GM21786 (cell line): ENCODE results near the gene C20orf144.
"Not testable (repeated sequence)": the region's sequence is repeated elsewhere in the genome, so short reads cannot be mapped to it uniquely, and the experiment has no call there.

Source experiments
- ATAC-seq: cut with Tn5 transposase; IDR thresholded peaks from one replicate; pipeline ENCODE4 v1.9.1; 2021; ENCODE audit not compliant: unreplicated experiment

C20orf144 gene

GRCh38 chr20:33693741-33694638, 31.9 kb downstream of the C20orf144 start:
- ATAC-seq = no peak

- no peak for ATAC-seq
These were observed 32.5 kb downstream of the C20orf144 start for GRCh38 chr20:33694639-33695012.

- ATAC-seq = no peak
These were observed 34.3 kb downstream of the C20orf144 start for GRCh38 chr20:33696448-33696847.

GRCh38 chr20:33697129-33697528, 35.0 kb downstream of the C20orf144 start:
- ATAC-seq = no peak

GRCh38 chr20:33698966-33699365, 36.8 kb downstream of the C20orf144 start:
- ATAC-seq = not testable (repeated sequence)

- ATAC-seq = not testable (repeated sequence)
These were observed 38.7 kb downstream of the C20orf144 start for GRCh38 chr20:33700696-33701441.

GRCh38 chr20:33701629-33702450, 39.7 kb downstream of the C20orf144 start:
- ATAC-seq = no peak

GRCh38 chr20:33702861-33703260, 40.7 kb downstream of the C20orf144 start:
- no peak for ATAC-seq

- ATAC-seq = no peak
These were observed 41.5 kb downstream of the C20orf144 start for GRCh38 chr20:33703498-33704137.

GRCh38 chr20:33704197-33704924, 42.2 kb downstream of the C20orf144 start:
- ATAC-seq = no peak

- ATAC-seq = no peak
These were observed 45.5 kb downstream of the C20orf144 start for GRCh38 chr20:33707668-33708067.

- no peak for ATAC-seq
These were observed 47.3 kb downstream of the C20orf144 start for GRCh38 chr20:33709398-33709797.

GRCh38 chr20:33709905-33710541, 47.9 kb downstream of the C20orf144 start:
- ATAC-seq = no peak

- ATAC-seq = no peak
These were observed 48.7 kb downstream of the C20orf144 start for GRCh38 chr20:33710681-33711445.

- ATAC-seq = no peak
These were observed 49.3 kb downstream of the C20orf144 start for GRCh38 chr20:33711446-33711738.
